ENCODE results near the gene PVRIG.
"Not testable (repeated sequence)": the region's sequence is repeated elsewhere in the genome, so short reads cannot be mapped to it uniquely, and the experiment has no call there.

DNA sequence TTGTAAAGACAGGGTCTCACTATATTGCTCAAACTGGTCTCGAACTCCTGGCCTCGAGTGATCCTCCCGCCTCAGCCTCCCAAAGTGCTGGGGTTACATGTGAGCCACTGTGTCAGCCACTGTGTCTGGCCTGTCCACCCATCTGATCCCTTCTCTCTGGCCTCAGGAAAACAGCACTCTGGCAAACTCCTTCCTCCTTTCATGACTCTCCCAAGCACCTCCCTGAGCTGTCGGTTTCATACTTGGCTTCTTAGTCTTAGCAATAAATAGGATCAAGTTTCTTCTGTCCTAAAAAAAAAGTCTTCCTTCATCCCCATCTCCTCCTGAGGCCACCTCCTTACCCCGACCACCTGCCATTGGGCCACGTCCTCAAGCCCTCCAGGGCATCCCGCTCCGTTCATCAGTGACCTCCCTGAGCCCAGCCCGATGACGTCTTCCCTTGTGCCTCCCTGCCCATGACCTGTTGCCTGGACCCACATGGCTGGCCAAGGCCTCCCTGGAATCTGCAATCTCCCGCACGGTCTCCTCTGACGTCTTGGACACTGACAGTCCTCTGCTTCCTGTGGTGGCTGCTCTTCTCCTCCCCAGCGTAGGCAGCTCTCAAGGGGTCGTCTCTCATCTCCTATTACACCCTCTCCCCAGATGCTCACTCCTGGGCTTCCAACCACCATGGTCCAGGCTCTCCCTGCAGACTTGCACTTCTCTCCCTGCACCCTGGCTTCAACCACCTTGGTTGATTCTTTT, 26.5 kb downstream of the PVRIG start:
- not testable (repeated sequence) for TF ChIP-seq CTCF (IDR thresholded peaks at IDR 0.05); EZH2 (IDR thresholded peaks at IDR 0.05; ENCODE audit: borderline replicate concordance, insufficient read depth, low read depth, low read length, poor library complexity, severe bottlenecking)
